Stimulated activated CD4-positive, alpha-beta T cell treated with anti-CD3 and anti-CD28 coated beads, Interleukin-1b, Interleukin-23, amount 100 ng/mL, for 48 hours (primary cell): ENCODE data around the gene SLC8A2.

Experiments
- DNase-seq: peaks from one replicate; pipeline ENCODE4 v3.0.0-alpha.2; 2020

Gene SLC8A2

GRCh38 chr19:47471733-47472457, at the start of gene SLC8A2:
Gene SLC8A2, minus strand, starts transcription at chr19:47471893. Its CDS starts 5,490 bp downstream, at chr19:47466403.
- peak; percentile 59 for DNase-seq

GRCh38 chr19:47520839-47521238, 49.1 kb upstream of the SLC8A2 start:
- no peak for DNase-seq

GRCh38 chr19:47520343-47520806, 48.7 kb upstream of the SLC8A2 start:
- DNase-seq: no peak

- DNase-seq: no peak
These were observed 47.2 kb upstream of the SLC8A2 start for GRCh38 chr19:47518854-47519253.

GRCh38 chr19:47518139-47518538, 46.4 kb upstream of the SLC8A2 start:
- DNase-seq: peak; percentile 49

GRCh38 chr19:47514869-47515588, 43.3 kb upstream of the SLC8A2 start, which contains the start of gene NAPA:
Gene NAPA, minus strand, starts transcription at chr19:47515063. Its CDS starts 123 bp downstream, at chr19:47514940.
- DNase-seq: peak; percentile 100

GRCh38 chr19:47514151-47514868, 42.6 kb upstream of the SLC8A2 start:
- no peak for DNase-seq

- no peak for DNase-seq
These were observed 41.2 kb upstream of the SLC8A2 start for GRCh38 chr19:47512948-47513319.

GRCh38 chr19:47512183-47512947, 40.7 kb upstream of the SLC8A2 start:
- DNase-seq: no peak

- no peak for DNase-seq
These were observed 40.0 kb upstream of the SLC8A2 start for GRCh38 chr19:47511681-47512080.

- no peak for DNase-seq
These were observed 39.4 kb upstream of the SLC8A2 start for GRCh38 chr19:47511128-47511517.

GRCh38 chr19:47510516-47511127, 38.9 kb upstream of the SLC8A2 start:
- no peak for DNase-seq

GRCh38 chr19:47509973-47510372, 38.3 kb upstream of the SLC8A2 start:
- no peak for DNase-seq

GRCh38 chr19:47509170-47509847, 37.6 kb upstream of the SLC8A2 start:
- no peak for DNase-seq

- DNase-seq: no peak
These were observed 37.0 kb upstream of the SLC8A2 start for GRCh38 chr19:47508721-47509120.

- no peak for DNase-seq
These were observed 36.3 kb upstream of the SLC8A2 start for GRCh38 chr19:47507924-47508553.

- no peak for DNase-seq
These were observed 35.3 kb upstream of the SLC8A2 start for GRCh38 chr19:47507012-47507411.

GRCh38 chr19:47506459-47506858, 34.8 kb upstream of the SLC8A2 start:
- DNase-seq: no peak

- no peak for DNase-seq
These were observed 33.8 kb upstream of the SLC8A2 start for GRCh38 chr19:47505506-47505905.

GRCh38 chr19:47503826-47504150, 32.1 kb upstream of the SLC8A2 start:
- no peak for DNase-seq

- DNase-seq: no peak
These were observed 31.6 kb upstream of the SLC8A2 start for GRCh38 chr19:47503130-47503825.
